GM21717 (cell line): ENCODE data around the gene ZNF660.
"Not testable (repeated sequence)": the region's sequence is repeated elsewhere in the genome, so short reads cannot be mapped to it uniquely, and the experiment has no call there.

ENCODE experiments used
- ATAC-seq: cut with Tn5 transposase; IDR thresholded peaks from one replicate; pipeline ENCODE4 v1.9.1; 2021; ENCODE audit warnings: mild to moderate bottlenecking, moderate library complexity; ENCODE audit not compliant: unreplicated experiment

ZNF660 gene

GRCh38 chr3:44584646-44585501 is at the start of gene ZNF660:
ZNF660 (plus strand) TSS chr3:44584964; CDS start chr3:44594194, 9,230 bp downstream.
- ATAC-seq = no peak

DNA sequence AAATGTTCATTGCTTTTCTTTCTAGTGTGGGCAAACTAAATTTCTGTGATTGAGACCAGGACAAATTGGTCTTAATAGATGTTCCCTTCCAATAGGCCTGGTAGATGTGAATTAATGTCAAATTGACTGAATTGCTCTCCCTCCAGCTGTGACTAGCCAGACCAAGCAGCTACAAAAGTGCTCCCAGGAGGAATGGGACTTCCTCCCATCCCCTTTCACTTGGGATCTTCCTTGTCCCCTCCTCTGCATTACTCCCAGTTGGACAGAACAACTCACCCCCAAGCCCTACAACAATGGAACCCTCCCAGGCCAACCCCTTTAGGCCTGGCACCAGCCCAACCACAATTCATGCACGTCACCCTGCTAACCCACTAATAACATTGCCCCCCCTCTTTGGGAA is 49.4 kb upstream of the ZNF660 start:
- ATAC-seq = no peak

DNA sequence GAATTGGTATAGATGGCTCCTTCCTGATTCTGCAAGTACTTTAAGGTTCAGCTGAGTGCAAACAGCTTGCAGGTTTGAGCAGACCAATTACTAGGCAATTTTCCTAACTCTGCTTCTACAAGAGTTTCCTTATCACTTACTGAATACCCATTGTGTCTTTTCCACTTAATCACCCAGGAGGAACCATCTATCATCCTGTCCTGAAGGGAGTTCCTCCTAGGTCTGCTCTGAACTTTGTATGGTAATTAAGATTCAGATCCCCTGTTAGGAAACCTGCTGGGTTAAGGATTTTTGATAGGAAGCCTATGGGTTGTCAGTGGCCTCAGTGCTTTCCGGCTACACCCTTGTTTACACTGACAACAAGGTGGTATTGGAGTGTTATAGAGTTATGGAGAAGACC is 40.0 kb upstream of the ZNF660 start:
- ATAC-seq = not testable (repeated sequence)

- ATAC-seq = peak; percentile 58
These were observed 29.9 kb upstream of the ZNF660 start, which contains the start of gene ZKSCAN7 for GRCh38 chr3:44554626-44555592. ZKSCAN7 (plus strand) TSS chr3:44555193; CDS start chr3:44557048, 1,855 bp downstream.

DNA sequence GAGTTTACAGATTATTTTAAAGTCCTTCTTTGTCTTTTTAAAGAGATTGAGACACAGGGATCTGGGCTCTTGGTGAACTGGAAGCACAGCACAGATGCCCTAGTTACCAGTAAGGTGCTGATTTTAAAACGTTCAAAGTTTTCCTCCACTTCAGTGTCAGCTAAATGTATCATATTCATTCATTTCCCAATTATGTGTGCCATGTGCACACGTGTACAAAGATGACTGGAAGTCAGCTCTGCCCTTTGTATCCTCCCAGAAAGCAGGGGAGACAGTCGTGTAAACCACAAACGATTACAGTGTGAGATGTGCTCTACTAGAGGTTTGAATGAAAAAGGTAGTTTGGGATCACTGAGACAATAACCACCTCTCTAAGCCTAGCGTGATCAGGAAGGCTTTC is 29.0 kb upstream of the ZNF660 start:
- no peak for ATAC-seq

GRCh38 chr3:44557074-44557473 is 27.7 kb upstream of the ZNF660 start:
- no peak for ATAC-seq

DNA sequence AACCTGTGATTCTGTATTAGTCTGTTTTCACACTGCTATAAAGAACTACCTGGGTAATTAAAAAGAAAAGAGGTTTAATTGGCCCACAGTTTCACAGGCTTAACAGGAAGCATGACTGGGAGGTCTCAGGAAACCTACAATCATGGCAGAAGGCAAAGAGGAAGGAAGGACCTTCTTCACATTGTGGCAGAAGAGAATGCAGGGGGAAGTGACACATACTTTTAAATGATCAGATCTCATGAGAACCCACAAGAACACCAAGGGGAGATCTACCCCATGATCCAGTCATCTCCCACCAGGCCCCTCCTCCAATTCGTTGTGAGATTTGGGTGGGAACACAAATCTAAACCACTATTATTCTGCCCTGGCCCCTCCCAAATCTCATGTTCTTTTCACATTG is 23.7 kb upstream of the ZNF660 start:
- no peak for ATAC-seq

DNA sequence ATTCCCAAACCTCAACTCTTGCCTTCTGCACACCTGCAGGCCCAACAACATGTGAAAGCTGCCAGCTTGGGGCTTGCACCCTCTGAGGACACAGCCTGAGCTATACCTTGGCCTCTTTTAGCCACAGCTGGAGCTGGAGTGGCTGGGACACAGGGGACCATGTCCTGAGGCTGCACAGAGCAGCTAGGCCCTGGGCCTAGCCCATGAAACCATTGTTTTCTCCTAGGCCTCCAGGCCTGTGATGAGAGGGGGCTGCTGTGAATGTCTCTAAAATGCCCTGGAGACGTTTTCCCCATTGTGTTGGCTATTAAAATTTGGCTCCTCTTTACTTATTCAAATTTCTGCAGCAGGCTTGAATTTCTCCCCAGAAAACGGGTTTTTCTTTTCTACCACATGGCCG is 22.6 kb upstream of the ZNF660 start:
- ATAC-seq = no peak

GRCh38 chr3:44568561-44568960 is 16.2 kb upstream of the ZNF660 start:
- ATAC-seq = no peak

GRCh38 chr3:44571024-44571423 is 13.7 kb upstream of the ZNF660 start:
- no peak for ATAC-seq

GRCh38 chr3:44576613-44577012 is 8.2 kb upstream of the ZNF660 start:
- no peak for ATAC-seq

DNA sequence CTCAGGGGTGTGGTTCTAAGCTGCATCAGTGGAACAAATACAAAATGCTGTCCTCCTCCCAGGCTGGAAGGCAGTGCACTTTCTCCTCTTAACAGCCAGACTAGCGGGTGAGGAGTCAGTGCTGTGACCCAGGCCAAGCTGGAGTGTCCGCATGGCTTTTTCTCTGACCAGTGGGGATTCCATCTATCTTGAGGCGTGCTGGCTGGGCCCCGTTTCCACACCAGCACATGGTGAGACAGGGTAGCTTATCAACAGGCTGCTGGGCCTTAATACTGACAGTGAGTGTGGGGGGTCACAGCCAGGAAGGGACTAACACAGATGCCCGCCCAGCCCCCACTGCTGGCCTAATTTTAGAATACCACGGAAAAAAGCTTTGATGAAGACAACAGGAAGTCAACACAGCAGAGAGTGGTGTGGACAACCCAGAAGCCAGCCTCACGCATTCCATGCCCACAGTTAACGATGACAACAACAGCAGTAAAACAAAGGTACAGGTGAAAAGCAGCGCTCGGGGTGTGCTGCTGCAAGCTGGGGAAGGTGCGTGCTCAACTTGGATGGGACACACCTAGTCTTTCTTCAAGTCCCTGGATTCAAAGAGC is 7.3 kb upstream of the ZNF660 start:
- not testable (repeated sequence) for ATAC-seq

DNA sequence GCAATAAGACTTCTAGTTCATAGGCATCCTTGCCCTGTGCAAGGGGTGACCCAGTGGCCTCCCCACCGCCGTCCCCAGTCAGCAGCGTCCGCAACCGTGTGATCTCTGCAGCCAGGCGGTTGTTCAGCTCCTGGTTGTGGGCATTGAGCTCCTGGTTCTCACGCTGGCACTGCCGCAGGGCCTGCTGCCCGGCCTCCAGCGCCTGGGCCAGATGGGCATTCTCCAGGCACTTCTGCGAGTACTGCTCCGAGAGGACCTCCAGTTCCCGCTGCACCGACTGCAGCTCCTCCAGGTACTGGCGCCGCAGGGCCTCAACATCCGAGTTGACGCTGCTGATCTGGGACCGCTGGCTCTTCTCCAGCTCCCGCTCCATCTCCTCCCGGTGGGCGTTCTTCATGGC is 6.4 kb upstream of the ZNF660 start:
- ATAC-seq = not testable (repeated sequence)

DNA sequence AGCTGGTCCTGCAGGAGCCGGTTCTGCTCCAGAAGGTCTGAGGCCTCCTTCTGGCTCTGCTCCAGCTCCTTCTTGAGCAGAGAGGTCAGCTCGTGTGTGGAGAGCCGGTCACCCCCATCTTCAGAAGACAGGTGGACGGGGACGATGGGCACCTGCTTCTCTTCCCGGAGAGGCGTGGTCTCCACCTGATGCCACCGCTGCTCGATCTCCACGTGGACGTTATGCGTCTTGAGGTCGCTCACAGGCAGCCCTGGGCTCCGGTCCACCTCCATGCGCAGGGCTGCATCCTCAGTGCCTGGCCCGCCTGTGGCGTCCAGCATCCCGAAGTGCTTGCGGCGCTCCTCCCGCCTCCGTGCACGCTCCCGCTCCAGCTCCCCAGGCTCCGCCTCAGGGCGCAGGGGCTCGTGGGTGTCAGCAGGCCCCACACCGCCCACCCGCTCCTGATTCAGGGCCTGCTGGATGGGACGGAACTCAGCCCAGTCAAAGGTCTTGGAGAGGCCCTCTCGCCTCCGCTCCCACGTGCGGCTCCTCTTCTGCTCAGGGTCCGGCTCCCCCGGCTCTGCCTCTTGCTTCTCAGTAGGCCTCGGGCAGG is 5.7 kb upstream of the ZNF660 start:
- ATAC-seq = not testable (repeated sequence)

- not testable (repeated sequence) for ATAC-seq
These were observed 5.0 kb upstream of the ZNF660 start for GRCh38 chr3:44579749-44580148.

GRCh38 chr3:44580971-44581370 is 3.8 kb upstream of the ZNF660 start:
- ATAC-seq = not testable (repeated sequence)

DNA sequence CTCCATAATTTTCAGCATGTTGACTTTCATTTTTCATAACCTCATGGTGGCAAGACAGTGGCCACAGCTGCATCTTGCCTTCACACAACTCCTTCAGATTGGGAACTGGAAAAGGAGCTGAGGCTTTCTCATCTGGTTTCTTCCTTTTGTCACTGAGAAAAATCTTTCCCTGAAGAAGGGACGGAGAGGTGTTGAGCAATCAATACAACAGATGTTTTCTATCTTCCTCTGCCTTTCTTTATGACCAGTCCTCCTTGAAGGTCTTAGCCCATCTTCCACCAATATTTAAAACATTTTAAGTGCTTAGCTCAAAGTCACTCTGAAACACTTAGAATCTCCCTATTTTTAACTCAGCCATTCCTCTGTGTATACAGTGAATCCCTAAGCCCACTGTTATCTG is 11.9 kb downstream of the ZNF660 start:
- no peak for ATAC-seq

DNA sequence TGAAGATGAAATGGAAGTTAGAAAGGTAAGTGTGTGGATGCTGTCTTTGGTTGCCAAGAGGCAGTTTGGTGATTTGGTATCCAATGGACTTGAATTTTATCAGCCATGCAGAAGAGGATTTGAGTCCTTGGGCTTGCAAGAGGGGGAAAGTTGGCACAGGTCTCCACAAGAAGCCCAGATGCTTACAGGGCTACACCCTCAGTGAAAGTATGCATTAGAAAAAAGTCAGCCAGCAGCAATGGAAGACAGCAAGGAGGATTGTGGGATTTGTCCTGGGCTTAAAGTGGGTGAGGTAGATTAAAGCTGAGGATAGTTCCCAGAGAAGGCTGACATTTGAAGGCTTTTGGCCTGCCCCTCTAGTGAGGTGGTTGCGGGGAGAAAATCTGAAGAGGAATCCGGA is 17.0 kb downstream of the ZNF660 start:
- ATAC-seq = no peak

DNA sequence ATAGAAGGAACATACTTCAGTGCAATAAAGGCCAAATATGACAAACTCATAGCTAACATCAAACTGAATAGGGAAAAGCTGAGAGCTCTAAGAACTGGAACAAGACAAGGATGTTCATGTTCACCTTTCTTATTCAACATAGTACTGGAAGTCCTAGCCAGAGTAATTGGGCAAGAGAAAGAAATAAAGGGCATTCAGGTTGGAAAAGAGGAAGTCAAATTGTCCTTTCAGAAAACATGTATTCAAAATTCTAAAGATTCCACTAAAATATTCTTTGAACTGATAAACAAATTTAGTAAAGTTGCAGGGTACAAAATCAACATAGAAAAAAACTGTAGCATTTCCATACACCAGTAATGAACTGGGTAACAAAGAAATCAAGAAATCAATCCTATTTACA is 27.9 kb downstream of the ZNF660 start:
- no peak for ATAC-seq

- ATAC-seq = peak; percentile 96
These were observed 40.2 kb downstream of the ZNF660 start, which contains the start of gene ZNF197 for GRCh38 chr3:44624749-44625480. ZNF197 (plus strand) TSS chr3:44625036; CDS start chr3:44629155, 4,119 bp downstream.
